Uterus (tissue), 2 donors: ENCODE results near the gene HLTF.

Source experiments
- POLR2A ChIP-seq, 2 donors: fragments of 450-650 bp; IDR thresholded peaks; one replicate each; pipeline ENCODE4 v1.6.1; 2016; ENCODE audit warnings: antibody characterized with exemption in 2 of 2, mild to moderate bottlenecking in 1 of 2, moderate library complexity in 1 of 2
- TF ChIP-seq, protein P1 (sequence below), 4 experiments: fragments of 200-600 bp in 2 of 4; fragments of 450-650 bp in 2 of 4; sonication (generic) in 2 of 4; IDR thresholded peaks; one replicate each; pipeline ENCODE4 v1.5.1; 2016 to 2019; ENCODE audit warnings: antibody characterized with exemption in 4 of 4, mild to moderate bottlenecking in 2 of 4, moderate library complexity in 1 of 4

DNA sequence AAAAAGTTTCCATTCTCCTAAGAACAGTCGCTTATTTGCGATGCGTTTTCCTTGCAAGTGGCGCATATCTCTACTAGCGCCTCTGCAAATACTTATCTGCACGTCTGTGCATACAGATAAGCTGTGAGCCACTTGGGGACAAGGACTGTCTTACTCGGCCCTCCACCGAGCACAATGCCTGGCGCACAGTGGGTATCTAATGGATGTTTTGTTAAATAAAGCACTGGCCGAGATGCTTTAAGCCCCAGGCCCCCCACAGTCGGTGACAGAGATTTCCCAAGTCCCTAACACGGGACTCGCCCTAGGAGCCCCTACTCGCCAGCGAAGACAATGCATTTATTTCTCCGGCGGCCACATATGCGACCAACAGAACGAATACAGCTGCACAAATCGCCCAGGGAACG is 503 bp downstream of the HLTF start:
- TF ChIP-seq, protein P1, sequence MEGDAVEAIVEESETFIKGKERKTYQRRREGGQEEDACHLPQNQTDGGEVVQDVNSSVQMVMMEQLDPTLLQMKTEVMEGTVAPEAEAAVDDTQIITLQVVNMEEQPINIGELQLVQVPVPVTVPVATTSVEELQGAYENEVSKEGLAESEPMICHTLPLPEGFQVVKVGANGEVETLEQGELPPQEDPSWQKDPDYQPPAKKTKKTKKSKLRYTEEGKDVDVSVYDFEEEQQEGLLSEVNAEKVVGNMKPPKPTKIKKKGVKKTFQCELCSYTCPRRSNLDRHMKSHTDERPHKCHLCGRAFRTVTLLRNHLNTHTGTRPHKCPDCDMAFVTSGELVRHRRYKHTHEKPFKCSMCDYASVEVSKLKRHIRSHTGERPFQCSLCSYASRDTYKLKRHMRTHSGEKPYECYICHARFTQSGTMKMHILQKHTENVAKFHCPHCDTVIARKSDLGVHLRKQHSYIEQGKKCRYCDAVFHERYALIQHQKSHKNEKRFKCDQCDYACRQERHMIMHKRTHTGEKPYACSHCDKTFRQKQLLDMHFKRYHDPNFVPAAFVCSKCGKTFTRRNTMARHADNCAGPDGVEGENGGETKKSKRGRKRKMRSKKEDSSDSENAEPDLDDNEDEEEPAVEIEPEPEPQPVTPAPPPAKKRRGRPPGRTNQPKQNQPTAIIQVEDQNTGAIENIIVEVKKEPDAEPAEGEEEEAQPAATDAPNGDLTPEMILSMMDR (IDR thresholded peaks at IDR 0.05): no peak
- TF ChIP-seq POLR2A (IDR thresholded peaks at IDR 0.05): no peak
